Panc1 (cell line): ENCODE measurements around the gene ACTL10. TPM values are rescaled to one million over a fixed set of nuclear protein-coding genes. Genes with fewer than 3 reads are reported as not detected.

ENCODE experiments used
- ATAC-seq: fragments of 200-7000 bp; cut with Tn5 transposase; 2 replicates; pipeline ENCODE4 v1.9.1; 2020; ENCODE audit warnings: mild to moderate bottlenecking, moderate library complexity
- BruUV-seq: library from RNA; stranded (reverse); fragments of 400-500 nt; replicated peaks from 2 replicates; lab custom pipeline; 2021; lab: Mats Ljungman, UMichigan
- CTCF ChIA-PET: fragments of 300-600 bp; sonication (Branson Sonifier 250); formaldehyde crosslinking; loops from one replicate; lab custom pipeline; 2022; ENCODE audit warnings: antibody characterized with exemption; lab: Charles Lee
- POLR2A ChIA-PET: fragments of 300-600 bp; sonication (Branson Sonifier 250); formaldehyde crosslinking; loops from one replicate; lab custom pipeline; 2022; ENCODE audit warnings: antibody characterized with exemption; lab: Charles Lee
- DNase-seq: peaks from one replicate; pipeline ENCODE4 v3.0.0-alpha.2; 2010; ENCODE audit warnings: low read depth, low spot score
- H3K27ac ChIP-seq: 2 replicates; pipeline ENCODE4 v1.5.1; 2011; ENCODE audit warnings: mild to moderate bottlenecking, low read length, inconsistent platforms
- H3K27me3 ChIP-seq: fragments of 200-500 bp; sonication (Bioruptor generic); 2 replicates; pipeline ENCODE4 v1.6.0; 2014; ENCODE audit warnings: low read length, inconsistent platforms; ENCODE audit not compliant: control insufficient read depth, insufficient read depth
- H3K36me3 ChIP-seq: fragments of 200-500 bp; sonication (Bioruptor generic); 2 replicates; pipeline ENCODE4 v1.5.1; 2014; ENCODE audit warnings: inconsistent platforms, mild to moderate bottlenecking, low read length, moderate library complexity; ENCODE audit not compliant: control insufficient read depth, insufficient read depth
- H3K4me1 ChIP-seq: 2 replicates; pipeline ENCODE4 v1.5.1; 2011; ENCODE audit warnings: inconsistent platforms, mild to moderate bottlenecking, low read length, moderate library complexity; ENCODE audit not compliant: control insufficient read depth, insufficient read depth
- H3K4me3 ChIP-seq, 2 experiments: 2 replicates each; pipeline ENCODE4 v1.5.1; 2011 to 2012; ENCODE audit warnings: low read depth in 2 of 2, low read length in 2 of 2, mild to moderate bottlenecking in 2 of 2, inconsistent platforms in 1 of 2, moderate library complexity in 1 of 2
- H3K9me3 ChIP-seq: fragments of 200-500 bp; sonication (Bioruptor generic); 2 replicates; pipeline ENCODE4 v1.5.1; 2014; ENCODE audit warnings: low read depth, mild to moderate bottlenecking, inconsistent platforms, low read length, moderate library complexity; ENCODE audit not compliant: control insufficient read depth, insufficient read depth
- POLR2AphosphoS5 ChIP-seq: IDR thresholded peaks from 2 replicates; pipeline ENCODE4 v1.6.1; 2012; ENCODE audit warnings: mild to moderate bottlenecking, low read depth, low read length, moderate library complexity
- SIN3A ChIP-seq: IDR thresholded peaks from 2 replicates; pipeline ENCODE4 v1.6.1; 2012; ENCODE audit warnings: low read depth, mild to moderate bottlenecking, low read length, moderate library complexity, borderline replicate concordance; ENCODE audit not compliant: insufficient read depth
- TCF7L2 ChIP-seq: IDR thresholded peaks from 2 replicates; pipeline ENCODE4 v1.6.1; 2011; ENCODE audit warnings: mild to moderate bottlenecking, low read depth, low read length, inconsistent platforms
- in situ Hi-C: cut with HindIII; loops from 2 replicates; pipeline ENCODE4 v1.10.0; 2016; ENCODE audit warnings: low sequenced_read_pairs, low pct_unique_long_range_greater_than_20kb
- intact Hi-C: fragments of 100-400 bp; cut with micrococcal nuclease; formaldehyde crosslinking; loops from one replicate; pipeline ENCODE4 v1.10.0; 2022; ENCODE audit not compliant: unreplicated experiment
- total RNA-seq: library from RNA; stranded (reverse); gene quantifications from one replicate; pipeline ENCODE4 v1.2.1, GENCODE V29; 2021; ENCODE audit not compliant: unreplicated experiment
- TF ChIP-seq, protein P1 (sequence below): fragments of 450-650 bp; IDR thresholded peaks from 2 replicates; pipeline ENCODE4 v1.5.1; 2017; ENCODE audit warnings: mild to moderate bottlenecking
- TF ChIP-seq, protein P2 (sequence below), 2 experiments: IDR thresholded peaks; 2 replicates each; pipeline ENCODE4 v1.6.1; 2011 to 2012; ENCODE audit warnings: low read depth in 2 of 2, control low read depth in 1 of 2, low read length in 1 of 2, mild to moderate bottlenecking in 1 of 2, moderate library complexity in 1 of 2; ENCODE audit not compliant: insufficient read depth in 1 of 2

Gene ACTL10
- total RNA-seq, 1 experiment from 2014 or later = not detected

DNA sequence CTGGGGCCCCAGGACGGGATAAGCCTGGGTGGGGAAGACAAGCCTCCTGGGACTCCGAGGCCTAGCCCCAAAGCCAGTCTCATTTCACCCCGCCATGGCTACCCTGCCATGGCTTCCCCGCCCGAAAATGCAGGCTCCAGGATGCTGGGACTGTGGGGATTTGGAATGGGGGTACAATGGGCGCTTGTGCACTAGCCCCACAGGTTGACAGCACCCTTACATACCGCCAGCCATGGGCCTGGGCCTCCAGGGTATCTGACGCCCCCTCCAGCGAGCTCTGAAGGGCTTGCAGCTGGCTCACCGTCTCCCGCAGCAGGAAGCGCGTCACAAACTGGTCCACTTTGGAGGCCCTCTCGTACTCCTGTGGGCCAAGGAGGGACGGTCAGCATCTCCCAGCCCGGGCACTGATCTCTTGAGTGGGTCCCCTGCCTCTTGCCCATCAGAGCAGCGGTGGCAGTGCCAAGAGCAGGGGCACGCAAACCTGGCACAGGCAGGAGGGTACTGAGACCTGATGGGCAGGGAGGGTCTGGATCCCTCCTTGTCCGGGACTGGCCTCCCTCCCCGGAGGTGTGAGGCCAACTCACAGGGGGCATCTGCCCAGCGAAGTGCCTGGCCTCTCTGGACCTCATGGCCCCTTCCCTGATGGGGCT is 6.6 kb upstream of the ACTL10 start:
- H3K4me3 ChIP-seq = no peak overlapping the region
- CTCF ChIA-PET = no interaction called here

DNA sequence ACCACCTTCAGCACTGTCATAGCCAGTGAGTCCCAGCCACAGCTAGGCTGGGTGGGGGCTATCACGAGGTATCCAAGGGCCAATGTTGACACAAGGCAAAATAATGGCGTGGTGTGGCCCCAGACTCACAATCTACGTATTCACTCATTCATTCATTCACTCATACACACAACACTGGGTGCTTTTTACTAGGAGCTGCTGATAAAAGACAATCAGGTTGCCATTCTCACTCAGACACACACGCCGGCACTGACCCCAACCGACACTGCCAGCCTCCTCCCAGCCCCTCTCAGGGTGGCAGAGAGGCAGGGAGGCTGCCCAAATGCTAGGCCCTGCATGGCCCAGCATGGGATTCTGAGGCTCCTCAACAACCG is 6.1 kb upstream of the ACTL10 start:
- no TSS peak for BruUV-seq
- no peak for ATAC-seq
- CTCF ChIA-PET = interaction anchor here (0.6 kb wide), 1 partner anchor 147 kb away, joined by 3 read pairs; no protein-coding TSS in a partner anchor
- Histone ChIP-seq H3K27me3 (no peaks in the 10 kb centered on the region), H3K4me3 (no peak overlapping the region), H3K27ac (no peak overlapping the region), H3K36me3 (no peaks in the 10 kb centered on the region), H3K9me3 (no peaks in the 10 kb centered on the region), H3K4me1 (peaks cover 14% of the 10 kb centered on the region)
- TF ChIP-seq POLR2AphosphoS5 = no peak
- TF ChIP-seq, protein P1, sequence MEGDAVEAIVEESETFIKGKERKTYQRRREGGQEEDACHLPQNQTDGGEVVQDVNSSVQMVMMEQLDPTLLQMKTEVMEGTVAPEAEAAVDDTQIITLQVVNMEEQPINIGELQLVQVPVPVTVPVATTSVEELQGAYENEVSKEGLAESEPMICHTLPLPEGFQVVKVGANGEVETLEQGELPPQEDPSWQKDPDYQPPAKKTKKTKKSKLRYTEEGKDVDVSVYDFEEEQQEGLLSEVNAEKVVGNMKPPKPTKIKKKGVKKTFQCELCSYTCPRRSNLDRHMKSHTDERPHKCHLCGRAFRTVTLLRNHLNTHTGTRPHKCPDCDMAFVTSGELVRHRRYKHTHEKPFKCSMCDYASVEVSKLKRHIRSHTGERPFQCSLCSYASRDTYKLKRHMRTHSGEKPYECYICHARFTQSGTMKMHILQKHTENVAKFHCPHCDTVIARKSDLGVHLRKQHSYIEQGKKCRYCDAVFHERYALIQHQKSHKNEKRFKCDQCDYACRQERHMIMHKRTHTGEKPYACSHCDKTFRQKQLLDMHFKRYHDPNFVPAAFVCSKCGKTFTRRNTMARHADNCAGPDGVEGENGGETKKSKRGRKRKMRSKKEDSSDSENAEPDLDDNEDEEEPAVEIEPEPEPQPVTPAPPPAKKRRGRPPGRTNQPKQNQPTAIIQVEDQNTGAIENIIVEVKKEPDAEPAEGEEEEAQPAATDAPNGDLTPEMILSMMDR = no peak
- TF ChIP-seq, protein P2, sequence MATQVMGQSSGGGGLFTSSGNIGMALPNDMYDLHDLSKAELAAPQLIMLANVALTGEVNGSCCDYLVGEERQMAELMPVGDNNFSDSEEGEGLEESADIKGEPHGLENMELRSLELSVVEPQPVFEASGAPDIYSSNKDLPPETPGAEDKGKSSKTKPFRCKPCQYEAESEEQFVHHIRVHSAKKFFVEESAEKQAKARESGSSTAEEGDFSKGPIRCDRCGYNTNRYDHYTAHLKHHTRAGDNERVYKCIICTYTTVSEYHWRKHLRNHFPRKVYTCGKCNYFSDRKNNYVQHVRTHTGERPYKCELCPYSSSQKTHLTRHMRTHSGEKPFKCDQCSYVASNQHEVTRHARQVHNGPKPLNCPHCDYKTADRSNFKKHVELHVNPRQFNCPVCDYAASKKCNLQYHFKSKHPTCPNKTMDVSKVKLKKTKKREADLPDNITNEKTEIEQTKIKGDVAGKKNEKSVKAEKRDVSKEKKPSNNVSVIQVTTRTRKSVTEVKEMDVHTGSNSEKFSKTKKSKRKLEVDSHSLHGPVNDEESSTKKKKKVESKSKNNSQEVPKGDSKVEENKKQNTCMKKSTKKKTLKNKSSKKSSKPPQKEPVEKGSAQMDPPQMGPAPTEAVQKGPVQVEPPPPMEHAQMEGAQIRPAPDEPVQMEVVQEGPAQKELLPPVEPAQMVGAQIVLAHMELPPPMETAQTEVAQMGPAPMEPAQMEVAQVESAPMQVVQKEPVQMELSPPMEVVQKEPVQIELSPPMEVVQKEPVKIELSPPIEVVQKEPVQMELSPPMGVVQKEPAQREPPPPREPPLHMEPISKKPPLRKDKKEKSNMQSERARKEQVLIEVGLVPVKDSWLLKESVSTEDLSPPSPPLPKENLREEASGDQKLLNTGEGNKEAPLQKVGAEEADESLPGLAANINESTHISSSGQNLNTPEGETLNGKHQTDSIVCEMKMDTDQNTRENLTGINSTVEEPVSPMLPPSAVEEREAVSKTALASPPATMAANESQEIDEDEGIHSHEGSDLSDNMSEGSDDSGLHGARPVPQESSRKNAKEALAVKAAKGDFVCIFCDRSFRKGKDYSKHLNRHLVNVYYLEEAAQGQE (IDR thresholded peaks at IDR 0.05; ENCODE audit: insufficient read depth in 1 of 2, low read depth in 2 of 2, low read length in 1 of 2) = no peak
- no peak for TF ChIP-seq SIN3A
- TF ChIP-seq TCF7L2 = no peak
- POLR2A ChIA-PET = no interaction called here
- no peak for DNase-seq
- in situ Hi-C loops (no loop called here), intact Hi-C loops (no loop called here)

More for the DNA sequence above, 6.6 kb upstream of the ACTL10 start:
- no peak for DNase-seq
- BruUV-seq = no TSS peak
- no peak for ATAC-seq
- Histone ChIP-seq H3K27me3 (no peaks in the 10 kb centered on the region), H3K27ac (no peak overlapping the region), H3K4me1 (peaks cover 14% of the 10 kb centered on the region), H3K36me3 (no peaks in the 10 kb centered on the region), H3K9me3 (no peaks in the 10 kb centered on the region)
- POLR2A ChIA-PET = no interaction called here
- in situ Hi-C loops = no loop called here
- intact Hi-C loops = no loop called here
- TF ChIP-seq POLR2AphosphoS5 (no peak), TCF7L2 (no peak), SIN3A (no peak)
- TF ChIP-seq, protein P1 = no peak
- TF ChIP-seq, protein P2 (IDR thresholded peaks at IDR 0.05; ENCODE audit: insufficient read depth in 1 of 2, low read depth in 2 of 2, low read length in 1 of 2) = no peak
